GM19240 (cell line): ENCODE measurements around the gene KCNA4.
"Not testable (repeated sequence)": the region's sequence is repeated elsewhere in the genome, so short reads cannot be mapped to it uniquely, and the experiment has no call there.

Experiments
- DNase-seq: peaks from one replicate; pipeline ENCODE4 v3.0.0; 2011; ENCODE audit warnings: low spot score; ENCODE audit not compliant: insufficient read length

Gene KCNA4

GRCh38 chr11:30000986-30001750 lies 15.7 kb downstream of the KCNA4 start:
- no peak for DNase-seq

GRCh38 chr11:29996016-29996415 lies 20.8 kb downstream of the KCNA4 start:
- no peak for DNase-seq

- DNase-seq: no peak
Observed at GRCh38 chr11:29989174-29989970, 27.5 kb downstream of the KCNA4 start.

- DNase-seq: no peak
Observed at GRCh38 chr11:29985248-29985647, 31.6 kb downstream of the KCNA4 start.

- DNase-seq: no peak
Observed at GRCh38 chr11:29984544-29984943, 32.3 kb downstream of the KCNA4 start.

DNA sequence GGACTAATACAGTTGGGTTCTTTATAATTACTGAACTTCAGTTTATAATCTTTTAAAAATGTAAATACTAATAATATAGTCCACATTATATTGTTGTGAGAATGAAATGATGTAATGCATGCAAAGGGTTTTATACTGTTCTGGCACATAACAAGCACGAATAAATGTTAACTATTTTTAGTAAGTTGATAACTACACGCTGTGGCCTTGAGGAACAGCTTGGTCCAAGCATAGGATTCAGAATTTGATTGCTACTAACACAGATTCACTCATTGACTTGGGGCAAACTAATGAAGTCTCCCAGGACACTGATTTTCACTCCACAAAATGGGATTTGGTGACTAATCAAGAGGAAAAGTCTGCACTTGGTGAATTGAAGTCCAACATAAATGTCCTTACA lies 38.3 kb downstream of the KCNA4 start:
- DNase-seq: no peak

- DNase-seq: not testable (repeated sequence)
Observed at GRCh38 chr11:29975580-29975979, 41.2 kb downstream of the KCNA4 start.

DNA sequence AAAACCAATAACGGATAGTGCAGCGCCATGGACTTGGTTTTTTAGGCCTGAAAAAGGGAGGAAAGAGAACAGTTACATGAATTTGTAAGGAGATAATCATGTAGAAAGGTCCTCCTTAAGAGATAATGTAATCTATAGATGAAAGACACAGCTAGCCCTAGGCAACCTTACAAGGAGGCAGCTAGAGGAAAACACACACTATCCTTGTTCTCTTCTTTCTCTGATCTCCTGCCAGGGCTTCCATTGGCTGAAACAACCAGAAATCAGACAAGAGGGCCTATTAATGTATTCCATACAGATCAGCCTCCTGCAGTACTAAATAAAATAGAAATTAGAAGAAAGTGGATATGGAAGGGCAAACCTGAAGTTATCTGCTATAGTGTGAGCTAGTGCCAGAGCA lies 53.0 kb downstream of the KCNA4 start:
- DNase-seq: no peak

GRCh38 chr11:29963036-29963435 lies 53.8 kb downstream of the KCNA4 start:
- DNase-seq: no peak

GRCh38 chr11:29962243-29962642 lies 54.6 kb downstream of the KCNA4 start:
- DNase-seq: no peak
